Gastroesophageal sphincter (tissue), 4 donors: ENCODE data around the gene KIF5C. TPM values are rescaled to one million over a fixed set of nuclear protein-coding genes. Genes with fewer than 3 reads are reported as not detected.

Source experiments
- ATAC-seq: fragments of 150-250 bp; one replicate; pipeline ENCODE4 v1.9.1; 2016; ENCODE audit warnings: mild to moderate bottlenecking, moderate library complexity
- H3K27ac ChIP-seq, 4 donors: fragments of 200-600 bp; sonication (generic) in 3 of 4; 1 replicate in 3 of 4; 2 replicates in 1 of 4; pipeline ENCODE4 v1.5.1; 2016 to 2019
- H3K27me3 ChIP-seq: fragments of 200-600 bp; sonication (generic); one replicate; pipeline ENCODE4 v1.5.1; 2019
- H3K36me3 ChIP-seq, 2 donors: fragments of 200-600 bp; sonication (generic); one replicate each; pipeline ENCODE4 v1.5.1; 2019; ENCODE audit warnings: control low read depth in 1 of 2
- H3K4me1 ChIP-seq, 3 donors: fragments of 200-600 bp; sonication (generic); 1 replicate in 2 of 3; 2 replicates in 1 of 3; pipeline ENCODE4 v1.5.1; 2016 to 2019; ENCODE audit warnings: control low read depth in 2 of 3
- H3K4me3 ChIP-seq, 2 donors: fragments of 200-600 bp; sonication (generic); one replicate each; pipeline ENCODE4 v1.5.1; 2019; ENCODE audit warnings: mild to moderate bottlenecking in 1 of 2, moderate library complexity in 1 of 2
- H3K9me3 ChIP-seq, 3 donors: fragments of 200-600 bp; sonication (generic); one replicate each; pipeline ENCODE4 v1.5.1; 2017 to 2019; ENCODE audit warnings: control low read depth in 2 of 3
- CTCF ChIP-seq, 4 experiments: fragments of 200-600 bp in 2 of 4; fragments of 450-650 bp in 2 of 4; sonication (generic) in 1 of 4; IDR thresholded peaks; one replicate each; pipeline ENCODE4 v1.5.1; 2017 to 2019; ENCODE audit warnings: antibody characterized with exemption in 4 of 4, mild to moderate bottlenecking in 2 of 4, moderate library complexity in 2 of 4
- EP300 ChIP-seq: sonication (generic); formaldehyde crosslinking; IDR thresholded peaks from one replicate; pipeline ENCODE4 v1.6.1; 2017; ENCODE audit warnings: antibody characterized with exemption, mild to moderate bottlenecking
- POLR2A ChIP-seq, 2 donors: fragments of 450-650 bp; IDR thresholded peaks; one replicate each; pipeline ENCODE4 v1.6.1; 2017; ENCODE audit warnings: antibody characterized with exemption in 2 of 2, mild to moderate bottlenecking in 2 of 2, moderate library complexity in 1 of 2
- POLR2AphosphoS5 ChIP-seq: sonication (generic); formaldehyde crosslinking; IDR thresholded peaks from one replicate; pipeline ENCODE4 v1.6.1; 2017; ENCODE audit warnings: antibody characterized with exemption
- WGBS, 2 donors: methylation state at CpG; one replicate each; pipeline ENCODE4 v1.1.5; 2018; ENCODE audit warnings: low coverage in 1 of 2; 5-methylcytosine and 5-hydroxymethylcytosine counted together
- total RNA-seq, 4 donors: library from RNA; depleted of rRNA; stranded (reverse); fragments of >200 nt; gene quantifications; one replicate each; pipeline ENCODE4 v1.1.0, GENCODE V29; 2016

Gene KIF5C
- total RNA-seq, 4 donors from 2014 or later = 3.3 to 6.6 (median 4.5) TPM

GRCh38 chr2:148926291-148926961 is 51.4 kb downstream of the KIF5C start:
- WGBS, 2 donors = 43 to 62% methylated on average over 9 to 17 of the region's 33 CpGs
- Histone ChIP-seq H3K27me3 (no peaks in the 10 kb centered on the region), H3K9me3 (no peaks in the 10 kb centered on the region), H3K4me1 (no peaks in the 10 kb centered on the region), H3K4me3 (no peak overlapping the region), H3K27ac (no peak overlapping the region), H3K36me3 (no peaks in the 10 kb centered on the region)
- TF ChIP-seq CTCF (IDR thresholded peaks at IDR 0.05) (peak in 1 of 4 experiments; percentile 60), POLR2AphosphoS5 (no peak)
- no peak for ATAC-seq

- WGBS, 2 donors = 80 to 87% methylated on average over 1 to 6 of the region's 11 CpGs
- TF ChIP-seq POLR2A (IDR thresholded peaks at IDR 0.05) = no peak
- TF ChIP-seq CTCF (IDR thresholded peaks at IDR 0.05) = no peak
- TF ChIP-seq EP300 = no peak
- no peak for TF ChIP-seq POLR2AphosphoS5
- Histone ChIP-seq H3K27ac (no peak overlapping the region), H3K4me3 (no peak overlapping the region), H3K36me3 (no peaks in the 10 kb centered on the region), H3K9me3 (no peaks in the 10 kb centered on the region), H3K27me3 (no peaks in the 10 kb centered on the region), H3K4me1 (no peaks in the 10 kb centered on the region)
- ATAC-seq = no peak
Observed at GRCh38 chr2:148926981-148927401, 52.0 kb downstream of the KIF5C start.

- ATAC-seq = no peak
- no peak overlapping the region for H3K4me3 ChIP-seq
- WGBS, 2 donors = 60 to 80% methylated on average over 1 to 3 of the region's 3 CpGs
Observed at GRCh38 chr2:148928395-148928794, 53.4 kb downstream of the KIF5C start.

GRCh38 chr2:148930046-148930775 is 55.2 kb downstream of the KIF5C start:
- ATAC-seq = no peak
- H3K27me3 ChIP-seq = no peaks in the 10 kb centered on the region
- no peak overlapping the region for H3K4me3 ChIP-seq
- no peak for TF ChIP-seq CTCF (IDR thresholded peaks at IDR 0.05)
- no peak for TF ChIP-seq EP300
- no peak for TF ChIP-seq POLR2AphosphoS5
- no peak for TF ChIP-seq POLR2A (IDR thresholded peaks at IDR 0.05)
- H3K36me3 ChIP-seq = no peaks in the 10 kb centered on the region
- no peaks in the 10 kb centered on the region for H3K9me3 ChIP-seq
- no peak overlapping the region for H3K27ac ChIP-seq
- no peaks in the 10 kb centered on the region for H3K4me1 ChIP-seq
- 72 to 81% methylated on average over 4 to 8 of the region's 9 CpGs for WGBS, 2 donors

More at GRCh38 chr2:148928395-148928794, 53.4 kb downstream of the KIF5C start:
- Histone ChIP-seq H3K27me3 (no peaks in the 10 kb centered on the region), H3K4me1 (no peaks in the 10 kb centered on the region), H3K9me3 (no peaks in the 10 kb centered on the region), H3K36me3 (no peaks in the 10 kb centered on the region), H3K27ac (no peak overlapping the region)
- TF ChIP-seq EP300 (no peak), POLR2AphosphoS5 (no peak), POLR2A (IDR thresholded peaks at IDR 0.05) (no peak), CTCF (IDR thresholded peaks at IDR 0.05) (no peak)

GRCh38 chr2:148932536-148932935 is 57.5 kb downstream of the KIF5C start:
- no peak for ATAC-seq
- no peaks in the 10 kb centered on the region for H3K27me3 ChIP-seq
- TF ChIP-seq POLR2AphosphoS5 = no peak
- TF ChIP-seq POLR2A (IDR thresholded peaks at IDR 0.05) = no peak
- TF ChIP-seq EP300 = no peak
- TF ChIP-seq CTCF (IDR thresholded peaks at IDR 0.05) = no peak
- 74% methylated on average over 6 of the region's 7 CpGs; no CpG with 5 or more reads in 1 of the 2 donors for WGBS, 2 donors
- H3K4me1 ChIP-seq = no peaks in the 10 kb centered on the region
- H3K9me3 ChIP-seq = no peaks in the 10 kb centered on the region
- H3K27ac ChIP-seq = no peak overlapping the region
- H3K36me3 ChIP-seq = no peaks in the 10 kb centered on the region
- no peak overlapping the region for H3K4me3 ChIP-seq
